SU-DHL-6 (cell line): Measurements from ENCODE around the gene RFTN1.

ENCODE experiments used
- H2AFZ ChIP-seq: fragments of 200-600 bp; sonication (generic); 2 replicates; pipeline ENCODE4 v1.6.1; 2014; ENCODE audit warnings: low read depth, mild to moderate bottlenecking, moderate library complexity, mixed read lengths, antibody characterized with exemption, low read length; ENCODE audit not compliant: severe bottlenecking
- H3F3A ChIP-seq: fragments of 200-600 bp; shearing (Covaris generic); 2 replicates; pipeline ENCODE4 v1.6.0; 2016; ENCODE audit warnings: antibody characterized with exemption, mild to moderate bottlenecking; ENCODE audit not compliant: insufficient read depth
- H3K27ac ChIP-seq: fragments of 200-600 bp; sonication (generic); 2 replicates; pipeline ENCODE4 v1.5.1; 2016; ENCODE audit warnings: low read depth, mild to moderate bottlenecking, low read length, moderate library complexity, mixed read lengths
- H3K27me3 ChIP-seq: fragments of 200-600 bp; sonication (generic), shearing (Covaris generic); 2 replicates; pipeline ENCODE4 v1.6.0; 2014; ENCODE audit warnings: mild to moderate bottlenecking, low read length
- H3K36me3 ChIP-seq: fragments of 200-600 bp; sonication (generic); 2 replicates; pipeline ENCODE4 v1.6.1; 2014; ENCODE audit warnings: mild to moderate bottlenecking, low read length, mixed read lengths
- H3K4me2 ChIP-seq: fragments of 300-600, 200-600 bp; shearing (Covaris generic), sonication (generic); 2 replicates; pipeline ENCODE4 v1.6.0; 2014; ENCODE audit warnings: low read length, low read depth, mild to moderate bottlenecking; ENCODE audit not compliant: poor library complexity, severe bottlenecking
- H3K4me3 ChIP-seq: fragments of 200-600 bp; sonication (generic); 2 replicates; pipeline ENCODE4 v1.5.1; 2014; ENCODE audit warnings: antibody characterized with exemption, low read length, mild to moderate bottlenecking, mixed read lengths; ENCODE audit not compliant: insufficient read depth, poor library complexity, severe bottlenecking
- H3K79me2 ChIP-seq: fragments of 200-600 bp; sonication (generic); 2 replicates; pipeline ENCODE4 v1.6.1; 2014; ENCODE audit warnings: mild to moderate bottlenecking, low read length, moderate library complexity; ENCODE audit not compliant: insufficient read depth
- H3K9ac ChIP-seq: fragments of 200-600 bp; sonication (generic); 2 replicates; pipeline ENCODE4 v1.7.0; 2014; ENCODE audit warnings: mild to moderate bottlenecking, low read length
- H3K9me2 ChIP-seq: fragments of 200-600 bp; sonication (generic); replicated peaks from 2 replicates; pipeline ENCODE4 v1.6.1; 2014; ENCODE audit warnings: low read length; ENCODE audit not compliant: insufficient read depth
- H3K9me3 ChIP-seq: fragments of 200-600 bp; sonication (generic); 2 replicates; pipeline ENCODE4 v1.6.1; 2014; ENCODE audit warnings: low read length, mixed read lengths; ENCODE audit not compliant: insufficient read depth
- H4K20me1 ChIP-seq: fragments of 200-600 bp; sonication (generic); 2 replicates; pipeline ENCODE4 v1.6.1; 2014; ENCODE audit warnings: low read depth, mild to moderate bottlenecking, antibody characterized with exemption, low read length, moderate library complexity, mixed read lengths
- EZH2phosphoT487 ChIP-seq: fragments of 200-600 bp; sonication (generic), shearing (Covaris generic); conservative IDR thresholded peaks from 2 replicates; pipeline ENCODE4 v1.6.1; 2018; ENCODE audit warnings: mild to moderate bottlenecking, antibody characterized with exemption, low read length, moderate library complexity, mixed read lengths
- TF ChIP-seq, protein P1 (sequence below): fragments of 200-600 bp; sonication (generic); IDR thresholded peaks from one replicate; pipeline ENCODE4 v1.5.1; 2017; ENCODE audit warnings: antibody characterized with exemption, mild to moderate bottlenecking, low read length, moderate library complexity; ENCODE audit not compliant: insufficient read depth, poor library complexity, severe bottlenecking

RFTN1 gene

DNA sequence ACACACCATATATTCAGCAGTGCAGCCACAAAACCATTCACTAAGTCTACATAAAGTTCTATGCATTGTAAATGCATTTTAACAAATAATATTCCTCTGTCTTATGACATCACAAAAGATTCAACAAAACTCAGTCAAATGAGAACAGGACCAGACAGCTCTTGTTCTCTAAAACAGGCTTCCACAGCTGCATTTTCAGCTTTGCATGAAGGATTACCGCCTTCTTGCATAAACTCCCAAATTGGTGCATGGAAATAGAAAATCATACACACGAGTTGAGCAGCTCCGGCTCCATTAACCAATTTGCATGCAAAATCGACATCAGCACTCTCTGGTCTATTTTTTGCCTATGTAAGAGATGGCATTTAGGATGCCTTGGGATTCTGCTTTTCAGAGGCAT, 66.4 kb downstream of the RFTN1 start:
- Histone ChIP-seq H3K27me3 (no peaks in the 10 kb centered on the region), H3K9ac (peak overlapping the region; percentile 49), H3K27ac (peak overlapping the region; percentile 100), H3K4me2 (peak overlapping the region; percentile 69), H4K20me1 (no peaks in the 10 kb centered on the region), H2AFZ (no peak overlapping the region), H3K79me2 (peaks cover 93% of the 10 kb centered on the region), H3F3A (peaks cover 98% of the 10 kb centered on the region), H3K36me3 (peaks cover 2% of the 10 kb centered on the region; the same call in 1 of the 2 replicates), H3K9me2 (no peaks in the 10 kb centered on the region), H3K4me3 (peak overlapping the region; percentile 3), H3K9me3 (no peaks in the 10 kb centered on the region)
- TF ChIP-seq EZH2phosphoT487: no peak
- TF ChIP-seq, protein P1, sequence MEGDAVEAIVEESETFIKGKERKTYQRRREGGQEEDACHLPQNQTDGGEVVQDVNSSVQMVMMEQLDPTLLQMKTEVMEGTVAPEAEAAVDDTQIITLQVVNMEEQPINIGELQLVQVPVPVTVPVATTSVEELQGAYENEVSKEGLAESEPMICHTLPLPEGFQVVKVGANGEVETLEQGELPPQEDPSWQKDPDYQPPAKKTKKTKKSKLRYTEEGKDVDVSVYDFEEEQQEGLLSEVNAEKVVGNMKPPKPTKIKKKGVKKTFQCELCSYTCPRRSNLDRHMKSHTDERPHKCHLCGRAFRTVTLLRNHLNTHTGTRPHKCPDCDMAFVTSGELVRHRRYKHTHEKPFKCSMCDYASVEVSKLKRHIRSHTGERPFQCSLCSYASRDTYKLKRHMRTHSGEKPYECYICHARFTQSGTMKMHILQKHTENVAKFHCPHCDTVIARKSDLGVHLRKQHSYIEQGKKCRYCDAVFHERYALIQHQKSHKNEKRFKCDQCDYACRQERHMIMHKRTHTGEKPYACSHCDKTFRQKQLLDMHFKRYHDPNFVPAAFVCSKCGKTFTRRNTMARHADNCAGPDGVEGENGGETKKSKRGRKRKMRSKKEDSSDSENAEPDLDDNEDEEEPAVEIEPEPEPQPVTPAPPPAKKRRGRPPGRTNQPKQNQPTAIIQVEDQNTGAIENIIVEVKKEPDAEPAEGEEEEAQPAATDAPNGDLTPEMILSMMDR: no peak

DNA sequence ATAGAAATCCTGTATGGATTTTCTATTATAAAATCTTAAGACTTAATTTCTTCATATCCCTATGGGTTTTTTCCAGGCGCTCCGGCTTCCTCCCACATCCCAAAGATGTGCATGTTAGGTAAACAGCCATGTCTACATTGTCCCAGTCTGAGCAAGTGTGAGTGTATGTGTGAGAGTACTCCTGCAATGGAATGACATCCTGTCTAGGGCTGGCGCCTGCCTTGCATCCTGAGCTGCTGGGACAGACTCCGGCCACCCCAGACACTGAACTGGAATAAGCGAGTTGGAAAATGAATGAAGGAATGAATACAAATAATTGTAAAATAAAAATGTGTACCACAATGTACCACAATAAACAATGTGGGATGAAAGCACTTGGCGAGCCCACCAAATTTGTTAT, 69.2 kb downstream of the RFTN1 start:
- H3K36me3 ChIP-seq: peaks cover 2% of the 10 kb centered on the region; the same call in 1 of the 2 replicates
- H4K20me1 ChIP-seq: no peaks in the 10 kb centered on the region
- H3K27ac ChIP-seq: peak overlapping the region; percentile 100
- no peaks in the 10 kb centered on the region for H3K9me3 ChIP-seq
- no peak overlapping the region for H2AFZ ChIP-seq
- peak overlapping the region; percentile 33 for H3K4me3 ChIP-seq
- peak overlapping the region; percentile 53 for H3K9ac ChIP-seq
- no peaks in the 10 kb centered on the region for H3K27me3 ChIP-seq
- peak overlapping the region; percentile 69 for H3K4me2 ChIP-seq
- H3K79me2 ChIP-seq: peaks cover 93% of the 10 kb centered on the region
- H3K9me2 ChIP-seq: no peaks in the 10 kb centered on the region
- peaks cover 96% of the 10 kb centered on the region for H3F3A ChIP-seq
- no peak for TF ChIP-seq EZH2phosphoT487
- TF ChIP-seq, protein P1: no peak

DNA sequence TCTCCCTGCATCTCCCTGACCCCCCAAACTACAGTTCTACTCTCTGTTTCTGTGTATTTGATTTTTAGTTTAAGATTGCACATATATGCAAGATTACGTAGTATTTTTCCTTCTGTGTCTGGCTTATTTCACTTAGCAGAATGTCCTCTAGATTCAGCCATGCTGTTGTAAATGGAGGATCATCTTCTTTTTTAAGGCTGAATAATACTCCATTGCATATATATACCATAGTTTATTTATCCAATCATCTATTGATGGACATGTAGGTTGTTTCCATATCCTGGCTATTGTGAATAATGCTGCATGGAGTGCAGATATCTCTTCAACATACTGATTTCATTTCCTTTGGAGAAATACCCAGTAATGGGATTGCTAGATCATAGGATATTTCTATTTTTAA, 70.8 kb downstream of the RFTN1 start:
- peaks cover 94% of the 10 kb centered on the region for H3F3A ChIP-seq

More for the DNA sequence above, 70.8 kb downstream of the RFTN1 start:
- no peaks in the 10 kb centered on the region for H3K9me3 ChIP-seq
- peak overlapping the region; percentile 69 for H3K4me2 ChIP-seq
- H3K9ac ChIP-seq: peak overlapping the region; percentile 53
- no peaks in the 10 kb centered on the region for H4K20me1 ChIP-seq
- H2AFZ ChIP-seq: no peak overlapping the region
- H3K4me3 ChIP-seq: peak overlapping the region; percentile 10
- TF ChIP-seq, protein P1: no peak
- no peak for TF ChIP-seq EZH2phosphoT487
- no peaks in the 10 kb centered on the region for H3K9me2 ChIP-seq
- H3K79me2 ChIP-seq: peaks cover 92% of the 10 kb centered on the region
- no peaks in the 10 kb centered on the region for H3K27me3 ChIP-seq
- H3K36me3 ChIP-seq: peaks cover 4% of the 10 kb centered on the region; the same call in 1 of the 2 replicates
- H3K27ac ChIP-seq: peak overlapping the region; percentile 100
